ENCODE data around the gene FARP2.
"Not testable (repeated sequence)": the region's sequence is repeated elsewhere in the genome, so short reads cannot be mapped to it uniquely, and the experiment has no call there.

- not testable (repeated sequence) for TF ChIP-seq CTCF (IDR thresholded peaks at IDR 0.05 in 8 of 11, conservative IDR thresholded peaks at IDR 0.05 in 3 of 11); POLR2A (IDR thresholded peaks at IDR 0.05)
Measured at GRCh38 chr2:241392753-241393152, 36.7 kb downstream of the FARP2 start.

Data from spleen (tissue), 7 donors.